ENCODE data around the gene FXYD3.
"Not testable (repeated sequence)": the region's sequence is repeated elsewhere in the genome, so short reads cannot be mapped to it uniquely, and the experiment has no call there.

Gene FXYD3

GRCh38 chr19:35125749-35126623 is 10.4 kb downstream of the FXYD3 start:
- DNase-seq = no peak

- no peak for DNase-seq
Observed at GRCh38 chr19:35126624-35126959, 11.0 kb downstream of the FXYD3 start.

DNA sequence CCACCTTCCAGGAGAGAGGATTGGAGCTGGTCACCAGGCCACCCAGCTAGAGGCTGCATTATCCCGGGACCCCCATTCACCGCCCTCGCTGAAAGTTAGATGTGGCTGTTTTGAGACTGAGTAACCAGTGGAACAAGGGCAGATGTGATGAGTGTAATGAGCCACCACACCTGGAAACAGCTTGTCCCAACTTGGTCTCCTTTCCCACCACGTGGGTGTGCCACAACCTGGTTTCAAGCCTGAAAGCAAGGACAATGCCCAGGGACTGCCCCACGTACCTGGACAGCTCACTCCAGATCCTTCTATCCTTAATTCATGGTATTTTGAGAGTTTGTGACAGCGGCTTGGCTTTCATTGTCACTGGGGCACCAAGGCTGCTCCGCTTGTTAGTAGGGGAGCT is 12.2 kb downstream of the FXYD3 start:
- DNase-seq = no peak

DNA sequence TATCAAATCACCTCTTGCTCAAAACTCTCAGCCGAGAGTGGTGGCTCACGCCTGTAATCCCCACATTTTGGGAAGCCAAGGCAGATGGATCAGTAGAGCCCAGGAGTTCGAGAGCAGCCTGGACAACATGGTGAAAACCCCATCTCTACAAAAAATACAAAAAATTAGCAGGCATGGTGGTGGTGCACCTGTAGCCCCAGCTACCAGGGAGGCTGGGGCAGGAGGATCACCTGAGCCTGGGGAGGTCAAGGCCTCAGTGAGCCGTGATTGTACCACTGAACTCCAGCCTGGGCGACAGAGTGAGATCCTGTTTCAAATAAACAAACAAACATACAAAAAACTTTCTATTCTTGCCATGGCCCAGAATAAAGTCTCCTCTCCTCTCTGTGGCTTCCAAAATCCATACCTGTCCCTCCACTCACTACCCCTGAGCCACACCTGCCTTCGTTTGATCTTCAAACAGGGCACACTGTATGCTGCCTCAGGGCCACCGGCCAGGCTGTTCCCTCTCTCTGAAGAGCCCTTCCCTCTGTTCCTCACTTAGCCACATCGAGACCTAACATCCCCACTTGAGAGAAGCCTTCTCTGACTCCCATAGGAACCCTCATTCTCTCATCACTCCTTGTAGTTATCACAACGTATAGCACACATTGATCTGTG is 12.9 kb downstream of the FXYD3 start:
- DNase-seq = no peak

GRCh38 chr19:35129724-35130274 is 14.2 kb downstream of the FXYD3 start:
- not testable (repeated sequence) for DNase-seq

DNA sequence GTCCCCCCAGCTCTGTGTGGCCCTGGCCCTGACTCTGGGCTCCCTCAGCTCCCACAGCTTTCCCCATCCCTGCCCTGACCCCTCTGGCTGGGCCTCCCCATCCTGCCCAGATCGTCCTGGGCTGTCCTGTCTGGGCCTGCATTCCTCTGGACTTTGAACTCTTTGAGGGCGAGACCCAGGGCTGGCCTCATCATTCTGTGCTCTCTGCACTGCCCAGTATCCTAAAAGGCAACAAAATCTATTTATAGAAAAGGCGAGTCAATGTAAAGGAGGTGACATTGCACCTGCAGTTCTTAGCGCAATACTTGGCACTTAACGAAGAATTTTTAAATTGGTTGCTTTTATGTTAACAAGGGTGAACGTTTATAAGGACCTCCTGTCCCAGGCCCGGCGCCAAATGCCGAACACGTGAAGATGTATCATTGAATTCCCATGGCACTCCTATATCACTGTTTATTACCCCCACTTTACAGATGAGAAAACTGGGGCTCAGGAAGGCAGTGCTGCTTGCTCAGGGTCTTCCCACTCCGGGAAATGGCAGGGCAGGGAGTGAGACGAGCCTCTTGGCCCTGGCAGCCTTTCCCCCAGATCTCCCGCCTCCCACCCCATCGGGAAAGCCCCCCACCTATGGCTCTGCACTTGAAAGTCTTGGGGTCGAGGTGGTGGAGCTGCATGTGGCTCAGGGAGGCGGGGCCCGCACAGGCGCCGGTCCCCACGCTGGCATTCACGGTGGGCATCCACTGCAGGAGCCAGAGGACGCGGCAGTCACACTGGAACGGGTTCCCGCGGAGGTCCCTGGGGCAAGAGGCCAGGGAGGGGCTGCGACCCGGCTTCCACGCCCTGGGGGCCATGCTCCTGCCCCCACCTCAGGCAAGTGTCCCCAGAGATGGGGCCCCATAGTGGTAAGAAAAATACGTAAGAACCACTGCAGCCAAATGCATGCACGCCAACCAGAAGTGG is 15.4 kb downstream of the FXYD3 start:
- DNase-seq = no peak

DNA sequence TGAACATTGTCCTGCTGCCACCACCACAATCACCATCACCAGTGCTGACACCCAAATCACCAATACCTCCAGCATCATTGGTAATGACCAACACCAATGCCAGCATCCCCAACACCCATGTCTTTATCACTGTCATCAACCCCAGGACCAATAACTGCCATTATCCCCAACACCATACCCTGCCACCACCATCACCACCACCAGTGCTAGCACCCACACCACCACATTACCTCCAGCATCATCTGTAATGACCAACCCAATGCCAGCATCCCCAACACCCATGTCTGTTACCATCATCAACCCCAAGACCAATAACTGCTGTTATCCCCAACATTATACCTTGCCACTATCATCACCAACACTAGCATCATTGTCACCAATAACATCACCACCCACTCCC is 16.6 kb downstream of the FXYD3 start:
- no peak for DNase-seq

DNA sequence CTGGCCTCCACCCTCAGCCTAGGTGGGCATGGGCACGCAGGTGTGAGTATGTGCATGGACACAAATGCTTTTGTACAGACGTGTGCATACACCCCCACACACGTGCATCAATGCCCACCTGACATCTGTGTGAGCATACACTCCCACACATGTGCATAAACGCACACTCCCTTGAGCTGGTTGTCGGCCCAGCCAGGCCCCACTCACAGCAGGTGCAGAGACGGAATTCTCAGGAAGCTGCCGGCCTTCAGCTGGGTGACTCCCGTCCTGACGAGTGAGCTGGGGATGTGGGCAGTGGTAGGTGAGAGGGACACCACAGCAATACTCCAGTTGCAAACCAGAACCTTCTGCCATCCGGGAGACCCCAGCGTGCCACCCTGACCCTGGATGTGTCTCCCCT is 18.2 kb downstream of the FXYD3 start:
- no peak for DNase-seq

GRCh38 chr19:35134601-35135242 is 19.1 kb downstream of the FXYD3 start, which contains the start of gene LGI4:
LGI4 (minus strand) TSS chr19:35135059; CDS start chr19:35134680, 379 bp downstream.
- no peak for DNase-seq

DNA sequence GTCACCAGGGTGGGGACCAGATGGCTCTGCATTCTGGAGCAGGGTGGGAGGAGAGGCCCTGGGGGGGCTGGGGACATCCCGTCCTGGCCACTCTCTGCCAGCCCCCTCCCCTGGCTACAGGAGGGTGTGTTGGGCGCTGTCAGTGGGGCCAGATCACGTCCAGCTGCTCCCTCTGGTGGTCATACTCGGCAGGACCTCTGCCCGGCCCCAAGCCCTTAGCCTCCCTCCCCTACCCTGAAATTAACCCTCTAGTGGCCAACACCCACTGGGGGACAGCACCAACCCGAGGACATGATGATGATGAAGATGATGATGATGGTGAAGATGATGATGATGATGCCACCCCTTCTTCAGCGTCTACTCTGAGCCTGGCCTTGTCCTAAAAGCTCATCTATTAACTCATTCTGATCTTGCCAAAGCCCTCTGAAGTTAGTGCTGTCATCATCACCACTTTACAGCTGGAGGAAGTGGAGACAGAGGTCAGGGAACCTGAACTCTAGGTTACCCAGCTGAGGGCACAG is 19.8 kb downstream of the FXYD3 start:
- peak; percentile 63 for DNase-seq

DNA sequence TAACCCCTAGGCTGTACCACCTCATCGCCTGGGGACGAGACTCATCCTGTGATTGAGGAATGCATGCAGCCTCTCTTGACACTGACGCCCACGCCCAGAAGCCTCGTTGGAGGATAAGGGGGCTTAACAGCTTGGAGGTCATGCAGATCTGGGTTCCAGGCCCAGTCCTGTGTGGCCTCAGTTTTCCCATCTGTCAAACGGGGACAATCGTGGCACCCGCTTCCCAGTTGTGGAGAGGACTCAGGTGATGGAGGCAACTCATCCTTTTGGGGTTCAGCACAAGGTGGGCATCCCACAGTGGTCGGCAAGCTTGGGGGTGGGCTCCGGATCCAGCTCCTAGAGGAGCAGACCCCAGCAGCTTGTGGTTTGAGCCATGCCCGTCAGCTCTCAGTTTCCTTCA is 20.6 kb downstream of the FXYD3 start:
- no peak for DNase-seq

GRCh38 chr19:35136977-35137702 is 21.5 kb downstream of the FXYD3 start:
- no peak for DNase-seq

DNA sequence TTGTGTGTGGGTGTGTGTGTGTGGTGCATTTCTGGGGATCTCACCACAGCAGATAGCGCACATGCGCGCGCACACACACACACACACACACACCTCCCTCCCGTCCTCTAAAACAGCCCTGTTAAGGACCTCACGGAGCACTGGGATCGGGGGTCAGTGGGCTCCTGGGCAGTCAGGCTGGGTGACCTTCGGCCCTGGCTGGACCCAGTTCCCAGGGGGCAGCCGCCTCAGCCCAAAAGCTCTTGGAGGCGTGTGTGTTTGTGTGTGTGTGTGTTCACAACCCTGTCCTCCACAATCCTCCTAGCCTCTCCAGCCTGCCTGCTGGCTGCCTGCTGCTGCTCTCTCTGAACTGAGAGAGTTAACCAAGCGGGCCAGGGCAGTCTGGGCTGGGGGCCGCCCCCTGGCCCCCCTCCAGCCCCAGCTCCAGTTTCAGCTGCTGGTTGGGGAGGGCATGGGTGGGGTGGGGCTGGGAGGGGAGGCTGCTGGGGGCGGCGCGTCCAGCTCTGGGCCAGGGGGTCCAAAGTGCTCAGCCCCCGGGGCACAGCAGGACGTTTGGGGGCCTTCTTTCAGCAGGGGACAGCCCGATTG is 22.8 kb downstream of the FXYD3 start, which contains the start of gene FXYD1:
Gene FXYD1, plus strand, starts transcription at position 520 of the 588 bp plus-strand sequence. CDS start 1,256 bp downstream, outside the sequence.
- no peak for DNase-seq

GRCh38 chr19:35140207-35140961 is 24.8 kb downstream of the FXYD3 start:
- DNase-seq = no peak

DNA sequence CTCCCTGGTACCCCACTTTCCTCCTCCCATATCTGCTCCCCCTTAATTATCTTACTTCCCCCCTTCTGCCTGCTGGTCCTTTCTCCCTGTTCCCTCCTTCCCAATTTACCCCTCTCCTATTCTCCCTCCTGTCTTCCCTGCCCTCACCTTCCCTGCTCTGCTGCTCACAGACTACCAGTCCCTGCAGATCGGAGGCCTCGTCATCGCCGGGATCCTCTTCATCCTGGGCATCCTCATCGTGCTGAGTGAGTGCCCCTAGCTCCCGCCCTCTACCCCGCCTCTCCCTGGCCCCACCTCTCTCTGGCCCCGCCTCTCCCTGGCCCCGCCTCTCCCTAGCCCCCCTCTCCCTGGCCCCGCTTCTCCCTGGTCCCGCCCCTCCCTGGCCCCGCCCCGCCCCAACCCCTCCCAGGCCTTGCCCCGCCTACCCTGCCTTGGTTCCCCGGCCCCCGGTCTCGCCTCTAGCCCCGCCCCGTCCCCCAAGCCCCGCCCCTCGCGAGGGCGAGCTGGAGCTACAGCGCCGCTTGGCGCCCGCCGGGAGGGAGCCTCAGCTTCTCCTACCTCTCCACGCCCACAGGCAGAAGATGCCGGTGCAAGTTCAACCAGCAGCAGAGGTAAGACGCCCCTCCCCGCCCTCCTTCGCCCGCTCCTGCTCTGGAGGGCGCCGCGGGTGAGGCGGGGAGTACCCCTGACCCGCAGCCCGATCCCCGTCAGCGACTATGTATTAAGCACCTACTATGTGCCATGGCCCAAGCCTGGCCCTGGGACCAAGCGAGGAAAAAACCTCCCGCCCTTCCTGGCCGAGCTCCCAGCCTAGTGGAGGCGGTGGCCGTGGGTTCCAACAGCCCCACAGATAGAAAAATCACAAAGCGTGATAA is 25.6 kb downstream of the FXYD3 start:
- peak; percentile 89 for DNase-seq

DNA sequence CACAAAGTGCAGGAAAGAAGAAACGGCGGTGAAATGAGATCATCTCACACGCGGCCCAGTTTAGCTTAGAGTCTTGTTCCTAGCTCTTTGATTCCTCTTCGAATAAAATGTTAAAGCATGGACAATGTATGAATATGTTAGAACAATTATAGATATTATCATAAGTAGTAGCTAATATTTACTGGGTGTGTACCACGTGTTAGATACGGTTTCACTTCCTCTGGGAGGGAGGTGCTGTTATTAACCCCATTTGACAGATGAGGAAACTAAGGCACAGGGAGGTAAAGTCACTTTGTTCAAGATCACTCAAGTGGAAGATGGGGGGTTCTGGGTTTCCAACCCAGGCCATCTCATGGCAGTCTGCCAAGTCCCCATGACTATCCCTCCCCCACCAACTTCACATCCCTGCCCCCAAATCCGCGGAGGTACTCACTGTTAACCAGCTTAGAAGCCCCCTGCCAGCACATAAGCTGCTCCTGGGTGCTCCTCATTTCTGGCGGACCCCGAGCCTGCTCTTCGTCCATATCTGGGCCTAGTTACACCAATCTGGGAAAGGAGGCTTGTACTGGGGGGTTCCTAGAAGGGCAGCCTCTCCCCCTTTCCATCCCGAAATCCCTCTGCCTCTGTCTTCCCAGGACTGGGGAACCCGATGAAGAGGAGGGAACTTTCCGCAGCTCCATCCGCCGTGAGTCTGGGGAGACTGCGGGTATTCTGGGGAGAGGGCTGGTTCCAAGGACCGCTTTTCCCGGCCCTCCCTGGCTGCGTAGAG is 26.4 kb downstream of the FXYD3 start:
- DNase-seq = no peak

GRCh38 chr19:35142606-35143230 is 27.1 kb downstream of the FXYD3 start:
- DNase-seq = peak; percentile 43
